Urothelium cell line (cell line): ENCODE data around the gene RAPGEF3.

Experiments
- DNase-seq: peaks from one replicate; pipeline ENCODE4 v3.0.0; 2011; ENCODE audit warnings: low spot score, mixed read lengths
- FAIRE-seq: peaks from 2 replicates; lab custom pipeline; 2011; peaks lifted over from hg19 to GRCh38; lab: Jason Lieb, UNC

The RAPGEF3 gene

GRCh38 chr12:47705566-47706425, 52.9 kb downstream of the RAPGEF3 start, which contains the start of gene RPAP3:
RPAP3 (minus strand) TSS chr12:47706030; CDS start chr12:47702840, 3,190 bp downstream.
- FAIRE-seq: peak; percentile 9

GRCh38 chr12:47705229-47705565, 53.5 kb downstream of the RAPGEF3 start:
- FAIRE-seq: no peak
- no peak for DNase-seq

More at GRCh38 chr12:47705566-47706425, 52.9 kb downstream of the RAPGEF3 start, which contains the start of gene RPAP3:
- peak; percentile 96 for DNase-seq

- no peak for FAIRE-seq
Measured at GRCh38 chr12:47704719-47705118, 54.0 kb downstream of the RAPGEF3 start.

GRCh38 chr12:47700263-47700662, 58.4 kb downstream of the RAPGEF3 start:
- no peak for DNase-seq
- no peak for FAIRE-seq

More at GRCh38 chr12:47704719-47705118, 54.0 kb downstream of the RAPGEF3 start:
- no peak for DNase-seq

GRCh38 chr12:47698631-47699030, 60.0 kb downstream of the RAPGEF3 start:
- DNase-seq (no peak), FAIRE-seq (no peak)

GRCh38 chr12:47698055-47698454, 60.6 kb downstream of the RAPGEF3 start:
- DNase-seq (no peak), FAIRE-seq (no peak)

GRCh38 chr12:47689215-47689614, 69.5 kb downstream of the RAPGEF3 start:
- FAIRE-seq: no peak
- DNase-seq: no peak

GRCh38 chr12:47687636-47688035, 71.0 kb downstream of the RAPGEF3 start:
- no peak for DNase-seq
- no peak for FAIRE-seq

GRCh38 chr12:47686645-47687240, 71.9 kb downstream of the RAPGEF3 start:
- no peak for FAIRE-seq
- DNase-seq: peak; percentile 31
